ENCODE data around the gene ECHS1.
A peak's percentile ranks its signal among the peaks of the same experiment; 100 is the strongest.
"Not testable (repeated sequence)": the region's sequence is repeated elsewhere in the genome, so short reads cannot be mapped to it uniquely, and the experiment has no call there.

ECHS1 gene

GRCh38 chr10:133399123-133399601, 26.0 kb upstream of the ECHS1 start:
- no peak for DNase-seq (ENCODE audit: low read depth)

- DNase-seq (ENCODE audit: low read depth): no peak
Observed at GRCh38 chr10:133397938-133398337, 24.8 kb upstream of the ECHS1 start.

- no peak for DNase-seq (ENCODE audit: low read depth)
Observed at GRCh38 chr10:133396035-133396624, 23.0 kb upstream of the ECHS1 start.

GRCh38 chr10:133394801-133395221, 21.7 kb upstream of the ECHS1 start:
- no peak for DNase-seq (ENCODE audit: low read depth)

- DNase-seq (ENCODE audit: low read depth): peak; percentile 90
Observed at GRCh38 chr10:133394064-133394663, 21.0 kb upstream of the ECHS1 start, which contains the start of gene MTG1. Gene MTG1, plus strand, starts transcription at chr10:133394157. Its CDS starts 64 bp downstream, at chr10:133394221.

- no peak for DNase-seq (ENCODE audit: low read depth)
Observed at GRCh38 chr10:133393401-133394063, 20.4 kb upstream of the ECHS1 start.

- no peak for DNase-seq (ENCODE audit: low read depth)
Observed at GRCh38 chr10:133391761-133392518, 18.8 kb upstream of the ECHS1 start.

GRCh38 chr10:133391249-133391635, 18.1 kb upstream of the ECHS1 start:
- DNase-seq (ENCODE audit: low read depth): no peak

GRCh38 chr10:133390597-133391248, 17.6 kb upstream of the ECHS1 start:
- DNase-seq (ENCODE audit: low read depth): no peak

GRCh38 chr10:133388973-133389818, 16.0 kb upstream of the ECHS1 start:
- no peak for DNase-seq (ENCODE audit: low read depth)

GRCh38 chr10:133388236-133388972, 15.2 kb upstream of the ECHS1 start:
- DNase-seq (ENCODE audit: low read depth): no peak

- DNase-seq (ENCODE audit: low read depth): not testable (repeated sequence)
Observed at GRCh38 chr10:133386951-133387350, 13.8 kb upstream of the ECHS1 start.

GRCh38 chr10:133385214-133385613, 12.1 kb upstream of the ECHS1 start:
- no peak for DNase-seq (ENCODE audit: low read depth)

GRCh38 chr10:133384071-133384470, 10.9 kb upstream of the ECHS1 start:
- DNase-seq (ENCODE audit: low read depth): no peak

GRCh38 chr10:133383551-133383950, 10.4 kb upstream of the ECHS1 start:
- no peak for DNase-seq (ENCODE audit: low read depth)

- no peak for DNase-seq (ENCODE audit: low read depth)
Observed at GRCh38 chr10:133381036-133381435, 7.9 kb upstream of the ECHS1 start.

GRCh38 chr10:133379801-133380666, 6.9 kb upstream of the ECHS1 start:
- no peak for DNase-seq (ENCODE audit: low read depth)

GRCh38 chr10:133379152-133379800, 6.1 kb upstream of the ECHS1 start, which contains the start of gene PAOX:
Gene PAOX, plus strand, starts transcription at chr10:133379262. Its CDS starts 55 bp downstream, at chr10:133379317.
- no peak for DNase-seq (ENCODE audit: low read depth)
